ENCODE data around the gene PAGE3.

Gene PAGE3

GRCh38 chrX:55240788-55241340 is 23.9 kb downstream of the PAGE3 start:
- in situ Hi-C loops (cut with MboI; ENCODE audit: low pct_unique_long_range_greater_than_20kb, low sequenced_read_pairs, unreplicated experiment) = no loop called here
- DNase-seq (ENCODE audit: low spot score) = no peak
- no peak for TF ChIP-seq CTCF (IDR thresholded peaks at IDR 0.05; ENCODE audit: extremely low read depth, insufficient read depth, missing control alignments)

GRCh38 chrX:55220119-55220794 is 44.5 kb downstream of the PAGE3 start, which contains the start of gene PAGE5:
PAGE5 (plus strand) TSS chrX:55220346; CDS start chrX:55221383, 1,037 bp downstream.
- no peak for TF ChIP-seq CTCF (IDR thresholded peaks at IDR 0.05; ENCODE audit: extremely low read depth, insufficient read depth, missing control alignments)
- in situ Hi-C loops (cut with MboI; ENCODE audit: low pct_unique_long_range_greater_than_20kb, low sequenced_read_pairs, unreplicated experiment) = no loop called here
- no peak for DNase-seq (ENCODE audit: low spot score)

- DNase-seq (ENCODE audit: low spot score) = no peak
- TF ChIP-seq CTCF (IDR thresholded peaks at IDR 0.05; ENCODE audit: extremely low read depth, insufficient read depth, missing control alignments) = no peak
- in situ Hi-C loops (cut with MboI; ENCODE audit: low pct_unique_long_range_greater_than_20kb, low sequenced_read_pairs, unreplicated experiment) = no loop called here
Measured at GRCh38 chrX:55213381-55213780, 51.3 kb downstream of the PAGE3 start.

GRCh38 chrX:55210931-55211677 is 53.6 kb downstream of the PAGE3 start:
- in situ Hi-C loops (cut with MboI; ENCODE audit: low pct_unique_long_range_greater_than_20kb, low sequenced_read_pairs, unreplicated experiment) = no loop called here
- no peak for TF ChIP-seq CTCF (IDR thresholded peaks at IDR 0.05; ENCODE audit: extremely low read depth, insufficient read depth, missing control alignments)
- no peak for DNase-seq (ENCODE audit: low spot score)

Measured in GM13977 (cell line).